C4-2B (cell line): ENCODE data around the gene FAM149A.

Experiments used
- CTCF ChIP-seq: fragments of 450-650 bp; conservative IDR thresholded peaks from 2 replicates; pipeline ENCODE4 v1.5.1; 2017; ENCODE audit warnings: mild to moderate bottlenecking
- ZFX ChIP-seq: fragments of 450-650 bp; IDR thresholded peaks from 2 replicates; pipeline ENCODE4 v1.6.1; 2017

- TF ChIP-seq CTCF = no peak
- no peak for TF ChIP-seq ZFX
Measured at GRCh38 chr4:186167605-186168004, 63.1 kb downstream of the FAM149A start.
